Testis (tissue), 3 donors: ENCODE data around the gene GAGE10. TPM values are rescaled to one million over a fixed set of nuclear protein-coding genes. Genes with fewer than 3 reads are reported as not detected.
"Not testable (repeated sequence)": the region's sequence is repeated elsewhere in the genome, so short reads cannot be mapped to it uniquely, and the experiment has no call there.

Source experiments
- DNase-seq: peaks from one replicate; pipeline ENCODE4 v3.0.0-alpha.2; 2019
- H3K27ac ChIP-seq, 2 donors: fragments of 200-600 bp; sonication (generic); one replicate each; pipeline ENCODE4 v1.5.1; 2019
- H3K27me3 ChIP-seq: fragments of 200-600 bp; sonication (generic); one replicate; pipeline ENCODE4 v1.5.1; 2019
- H3K36me3 ChIP-seq: fragments of 200-600 bp; sonication (generic); one replicate; pipeline ENCODE4 v1.5.1; 2017; ENCODE audit warnings: low read depth; ENCODE audit errors: missing control alignments
- H3K4me1 ChIP-seq: fragments of 200-600 bp; sonication (generic); one replicate; pipeline ENCODE4 v1.5.1; 2019
- H3K4me3 ChIP-seq, 2 donors: fragments of 200-600 bp; sonication (generic); one replicate each; pipeline ENCODE4 v1.5.1; 2017 to 2019
- H3K9me3 ChIP-seq: fragments of 200-600 bp; sonication (generic); one replicate; pipeline ENCODE4 v1.5.1; 2017
- CTCF ChIP-seq, 3 experiments: fragments of 450-650 bp in 2 of 3; fragments of 200-600 bp in 1 of 3; sonication (generic) in 1 of 3; IDR thresholded peaks; one replicate each; pipeline ENCODE4 v1.5.1; 2016 to 2019; ENCODE audit warnings: antibody characterized with exemption in 3 of 3, mild to moderate bottlenecking in 2 of 3, moderate library complexity in 1 of 3
- POLR2A ChIP-seq: fragments of 450-650 bp; IDR thresholded peaks from one replicate; pipeline ENCODE4 v1.6.1; 2017; ENCODE audit warnings: antibody characterized with exemption, mild to moderate bottlenecking, moderate library complexity
- WGBS, 2 donors: methylation state at CpG; one replicate each; pipeline ENCODE4 v1.1.5; 2018; 5-methylcytosine and 5-hydroxymethylcytosine counted together
- intact Hi-C: fragments of 100-400 bp; cut with DNase I; formaldehyde crosslinking; loops from one replicate; pipeline ENCODE4 v1.15.1; 2023; ENCODE audit warnings: low total_unique reads
- polyA plus RNA-seq: library from polyadenylated mRNA; stranded (reverse); fragments of 350-450 nt; fragmentation: Illumina TruSeq; extraction: RNeasy Lipid Tissue Mini Kit (QIAGEN cat#74804); gene quantifications from one replicate; pipeline ENCODE4 v1.2.3, GENCODE V29; 2014; ENCODE audit warnings: low read depth, low replicate concordance; ENCODE audit not compliant: insufficient read depth
- total RNA-seq, 2 donors: library from RNA; depleted of rRNA; stranded (reverse); fragments of >200 nt; gene quantifications; one replicate each; pipeline ENCODE4 v1.2.3, GENCODE V29; 2016

Gene GAGE10
- total and polyA plus RNA-seq, 3 donors from 2014 or later: not detected

GRCh38 chrX:49287665-49288064 is 15.8 kb upstream of the GAGE10 start:
- 86% methylated on average over 1 of the region's 1 CpG; no CpG with 5 or more reads in 1 of the 2 donors for WGBS, 2 donors
- Histone ChIP-seq H3K4me3 (no peak overlapping the region), H3K27me3 (no peaks in the 10 kb centered on the region), H3K9me3 (no peaks in the 10 kb centered on the region), H3K36me3 (no peaks in the 10 kb centered on the region), H3K4me1 (no peaks in the 10 kb centered on the region), H3K27ac (no peak overlapping the region)
- no peak for TF ChIP-seq CTCF (IDR thresholded peaks at IDR 0.05)
- TF ChIP-seq POLR2A: no peak
- intact Hi-C loops: no loop called here
- DNase-seq: no peak

DNA sequence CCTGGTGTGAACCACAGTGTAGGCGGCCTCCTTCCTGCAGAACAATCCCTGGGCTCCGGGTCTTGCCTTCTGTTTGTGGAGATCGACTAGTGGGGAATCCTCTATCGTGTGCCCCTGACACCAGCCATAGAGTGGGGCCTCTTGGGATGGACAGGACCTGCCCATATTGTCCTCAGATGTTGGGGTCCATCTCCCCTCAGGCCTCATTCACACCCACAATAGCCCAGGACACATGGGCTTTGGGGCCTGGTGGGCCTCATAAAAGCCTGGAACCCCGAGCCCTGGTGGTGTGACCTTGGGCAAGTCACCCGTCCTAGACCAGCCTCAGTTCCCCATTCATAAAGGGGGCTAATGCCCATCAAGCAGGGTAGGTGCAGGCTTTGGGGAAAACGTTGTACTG is 13.2 kb upstream of the GAGE10 start:
- no peak for TF ChIP-seq CTCF (IDR thresholded peaks at IDR 0.05)
- TF ChIP-seq POLR2A: no peak
- Histone ChIP-seq H3K9me3 (no peaks in the 10 kb centered on the region), H3K27me3 (no peaks in the 10 kb centered on the region), H3K4me1 (no peaks in the 10 kb centered on the region), H3K4me3 (no peak overlapping the region), H3K27ac (no peak overlapping the region), H3K36me3 (no peaks in the 10 kb centered on the region)
- intact Hi-C loops: no loop called here
- no peak for DNase-seq
- WGBS, 2 donors: 67 to 85% methylated on average over 2 to 6 of the region's 7 CpGs

DNA sequence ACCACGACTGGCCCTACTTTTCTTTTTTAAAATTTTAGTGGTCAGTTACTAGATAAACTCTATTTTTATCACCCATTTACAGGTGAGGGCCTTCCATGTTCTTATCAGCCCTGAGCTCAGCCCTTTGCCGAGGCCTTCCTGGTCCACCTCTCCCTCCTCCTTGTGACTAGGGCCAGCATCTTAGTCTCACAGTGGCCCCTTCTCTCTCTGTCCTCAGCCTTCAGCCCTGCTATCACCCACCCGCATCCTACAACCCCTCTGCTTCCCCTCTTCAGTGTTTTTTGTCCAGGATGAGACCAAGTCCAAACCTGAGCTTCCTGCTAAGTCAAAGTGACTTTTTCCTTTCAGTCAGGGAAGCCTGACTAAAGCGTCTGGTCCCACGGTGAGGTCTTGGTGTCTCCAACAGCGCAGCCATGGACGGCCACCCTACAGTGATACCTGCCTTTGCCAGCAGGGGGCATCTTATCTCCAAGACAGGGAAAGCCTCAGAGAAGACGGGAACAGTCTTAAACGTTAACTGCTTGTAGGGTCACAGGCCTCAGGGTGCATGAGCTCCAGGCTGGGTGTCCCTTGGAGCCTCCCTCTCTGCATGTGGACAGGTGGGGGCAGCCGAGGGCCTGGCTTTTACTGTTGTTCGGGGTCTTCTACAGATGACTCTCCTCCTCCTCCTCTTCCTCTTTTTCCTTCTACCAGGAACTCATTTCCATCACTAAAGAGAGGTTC is 11.7 kb upstream of the GAGE10 start:
- Histone ChIP-seq H3K36me3 (no peaks in the 10 kb centered on the region), H3K9me3 (no peaks in the 10 kb centered on the region), H3K27ac (no peak overlapping the region), H3K27me3 (no peaks in the 10 kb centered on the region), H3K4me1 (no peaks in the 10 kb centered on the region), H3K4me3 (no peak overlapping the region)
- peak; percentile 74 for DNase-seq
- TF ChIP-seq POLR2A: no peak
- TF ChIP-seq CTCF (IDR thresholded peaks at IDR 0.05): peak; percentile 48 to 56 (median 50)
- 37 to 47% methylated on average over 5 to 9 of the region's 11 CpGs for WGBS, 2 donors
- intact Hi-C loops: no loop called here

- Histone ChIP-seq H3K36me3 (no peaks in the 10 kb centered on the region), H3K4me1 (no peaks in the 10 kb centered on the region), H3K27me3 (no peaks in the 10 kb centered on the region), H3K9me3 (no peaks in the 10 kb centered on the region), H3K4me3 (no peak overlapping the region), H3K27ac (no peak overlapping the region)
- 77 to 83% methylated on average over 8 to 16 of the region's 17 CpGs for WGBS, 2 donors
- TF ChIP-seq POLR2A: no peak
- intact Hi-C loops: no loop called here
- no peak for DNase-seq
These were observed 10.8 kb upstream of the GAGE10 start for GRCh38 chrX:49292400-49293362.

GRCh38 chrX:49299293-49299692 is 4.2 kb upstream of the GAGE10 start:
- H3K9me3 ChIP-seq, H3K4me3 ChIP-seq, H3K36me3 ChIP-seq, intact Hi-C loops, H3K27me3 ChIP-seq, H3K27ac ChIP-seq, DNase-seq, H3K4me1 ChIP-seq: not testable (repeated sequence)
- 93 to 100% methylated on average over 1 to 2 of the region's 5 CpGs for WGBS, 2 donors
